ENCODE results near the gene TTC5.

- TF ChIP-seq POLR2A (IDR thresholded peaks at IDR 0.05) (no peak), CTCF (IDR thresholded peaks at IDR 0.05) (no peak), EP300 (IDR thresholded peaks at IDR 0.05) (no peak)
Measured at GRCh38 chr14:20332431-20332787, 26.7 kb upstream of the TTC5 start.
